Inferior parietal cortex (tissue), 1 donor: ENCODE results near the gene LAD1.

Experiments
- DNase-seq: peaks from one replicate; pipeline ENCODE4 v3.0.0-alpha.2; 2016; ENCODE audit errors: extremely low spot score

Gene LAD1

GRCh38 chr1:201391651-201392511, 7.2 kb downstream of the LAD1 start:
- no peak for DNase-seq

DNA sequence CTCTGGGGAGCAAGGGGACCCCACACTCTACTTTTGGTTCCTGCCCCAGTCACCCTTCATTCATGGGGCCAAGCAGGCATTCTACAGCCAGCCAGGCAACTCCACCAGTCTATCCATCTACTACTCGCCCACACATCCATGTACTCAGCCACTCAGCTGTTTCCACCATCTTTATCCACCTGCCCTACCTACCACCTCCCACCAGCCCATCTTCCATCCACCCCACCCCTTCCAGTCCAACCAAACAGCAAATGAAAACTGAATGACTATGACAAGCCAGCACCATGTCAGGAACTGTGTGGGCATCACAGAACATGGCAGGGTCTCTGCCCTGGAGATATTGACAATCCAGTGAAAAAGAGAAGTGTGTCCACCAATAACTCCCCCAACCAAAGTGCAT, 7.9 kb downstream of the LAD1 start:
- no peak for DNase-seq

DNA sequence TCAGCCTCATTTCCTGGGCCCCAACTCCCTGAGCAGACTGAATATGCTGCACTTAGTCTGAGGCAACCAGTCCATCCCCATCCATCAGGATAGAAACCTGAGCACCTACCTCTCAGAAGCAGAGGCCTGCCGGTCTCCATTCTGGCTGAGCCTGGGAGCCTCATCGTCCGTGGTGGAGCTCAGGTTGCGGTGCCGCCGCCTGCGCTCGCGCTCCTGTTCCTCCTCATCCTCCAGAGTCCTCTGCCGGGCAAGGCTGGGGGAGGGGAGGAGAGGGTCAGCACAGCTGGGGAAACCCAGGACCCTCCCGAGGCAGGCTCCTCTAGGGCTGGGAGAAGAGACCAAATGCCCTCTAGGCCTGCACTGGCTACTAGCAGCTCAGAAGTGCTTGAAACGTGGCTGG, 10.1 kb downstream of the LAD1 start:
- no peak for DNase-seq

GRCh38 chr1:201386208-201386607, 12.9 kb downstream of the LAD1 start:
- no peak for DNase-seq

- DNase-seq: no peak
These were observed 13.7 kb downstream of the LAD1 start for GRCh38 chr1:201385299-201385891.

GRCh38 chr1:201384406-201384782, 14.7 kb downstream of the LAD1 start:
- DNase-seq: no peak

GRCh38 chr1:201383647-201384405, 15.3 kb downstream of the LAD1 start:
- no peak for DNase-seq

GRCh38 chr1:201381130-201381529, 18.0 kb downstream of the LAD1 start:
- no peak for DNase-seq

GRCh38 chr1:201379733-201380242, 19.3 kb downstream of the LAD1 start:
- no peak for DNase-seq

DNA sequence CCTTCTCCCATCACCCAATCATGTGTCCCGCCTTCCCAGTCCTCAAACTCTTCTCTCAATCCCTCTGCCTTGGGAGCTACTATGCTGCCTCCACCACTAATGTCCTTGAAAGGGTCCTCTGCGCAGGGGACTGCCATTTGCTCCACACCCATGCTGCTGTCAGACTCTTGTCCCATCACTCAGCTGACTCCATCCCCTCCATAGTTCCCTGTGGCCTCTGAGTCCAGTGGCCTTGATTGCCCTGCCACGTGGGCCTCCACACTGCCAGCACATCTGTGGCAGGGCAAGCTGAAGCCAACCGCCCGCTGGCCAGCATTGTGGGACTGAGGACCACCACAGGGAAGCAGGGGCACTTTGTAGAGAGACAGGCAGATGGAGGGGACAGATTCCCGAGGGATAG, 20.3 kb downstream of the LAD1 start:
- no peak for DNase-seq

DNA sequence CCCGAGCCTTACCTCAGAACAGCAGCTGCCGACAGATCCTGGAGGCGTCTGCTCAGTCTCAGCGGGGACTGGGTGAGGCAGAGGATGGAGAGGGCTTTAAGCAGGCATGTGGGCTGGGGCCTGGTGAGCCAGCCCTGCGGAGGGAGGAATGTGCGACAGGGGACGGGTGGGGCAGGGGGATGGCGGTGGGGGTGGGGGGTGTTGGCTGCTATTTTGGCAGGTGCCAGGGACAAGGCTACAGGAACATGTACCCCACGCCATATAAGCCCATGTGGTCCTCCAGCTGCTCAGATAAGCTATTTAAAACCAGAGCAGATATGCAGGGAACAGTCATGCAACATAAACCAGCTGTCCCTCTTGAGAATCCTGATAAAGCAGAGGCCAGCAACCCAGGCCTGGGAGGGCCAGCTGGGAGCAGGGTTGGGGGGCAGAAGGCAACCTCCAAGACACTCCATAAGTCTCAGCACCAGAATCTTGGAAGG, 21.5 kb downstream of the LAD1 start, which contains the start of gene TNNT2:
TNNT2 (minus strand) TSS at position 70 of the 482 bp plus-strand sequence. CDS start 4,426 bp downstream, outside the sequence.
- no peak for DNase-seq

- no peak for DNase-seq
These were observed 22.4 kb downstream of the LAD1 start for GRCh38 chr1:201376464-201377374.

DNA sequence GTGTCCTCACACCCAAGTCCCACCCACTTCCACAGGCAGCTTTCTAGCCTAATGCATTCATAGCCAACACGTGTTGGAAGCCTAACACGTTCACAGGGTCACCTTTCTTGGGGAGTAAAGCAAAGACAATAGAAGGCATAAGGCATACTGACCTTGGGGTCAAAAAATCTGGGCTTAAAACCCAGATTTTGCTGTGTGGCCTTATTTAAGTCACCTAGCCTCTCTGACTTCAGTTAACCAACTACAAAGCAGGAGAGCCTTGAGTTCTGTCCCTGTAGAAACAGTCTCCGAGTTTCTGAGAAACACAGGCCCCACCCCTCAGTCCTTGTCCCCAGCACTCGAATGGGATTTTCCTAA, 23.0 kb downstream of the LAD1 start:
- DNase-seq: no peak

GRCh38 chr1:201375169-201375568, 24.0 kb downstream of the LAD1 start:
- no peak for DNase-seq

DNA sequence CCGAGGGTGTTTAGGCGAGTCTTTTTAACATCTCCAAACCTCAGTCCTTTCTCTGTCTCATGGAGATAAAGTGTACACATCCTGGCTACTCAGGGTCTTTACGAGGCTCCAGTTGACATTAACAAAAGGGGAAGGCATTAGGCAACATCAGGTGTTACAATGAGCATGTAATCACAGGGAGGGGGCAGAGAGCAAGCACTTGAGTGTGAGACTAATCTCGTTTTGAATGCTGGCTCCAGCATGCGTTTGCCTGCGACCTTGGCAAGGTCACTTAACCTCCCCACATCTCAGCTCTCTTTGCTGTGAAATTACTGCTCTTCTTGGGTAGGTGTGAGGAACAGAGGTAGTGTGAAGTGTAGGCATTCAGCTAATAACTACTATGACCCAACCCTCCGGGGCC, 24.8 kb downstream of the LAD1 start:
- no peak for DNase-seq

- DNase-seq: no peak
These were observed 27.3 kb downstream of the LAD1 start for GRCh38 chr1:201371792-201372191.

DNA sequence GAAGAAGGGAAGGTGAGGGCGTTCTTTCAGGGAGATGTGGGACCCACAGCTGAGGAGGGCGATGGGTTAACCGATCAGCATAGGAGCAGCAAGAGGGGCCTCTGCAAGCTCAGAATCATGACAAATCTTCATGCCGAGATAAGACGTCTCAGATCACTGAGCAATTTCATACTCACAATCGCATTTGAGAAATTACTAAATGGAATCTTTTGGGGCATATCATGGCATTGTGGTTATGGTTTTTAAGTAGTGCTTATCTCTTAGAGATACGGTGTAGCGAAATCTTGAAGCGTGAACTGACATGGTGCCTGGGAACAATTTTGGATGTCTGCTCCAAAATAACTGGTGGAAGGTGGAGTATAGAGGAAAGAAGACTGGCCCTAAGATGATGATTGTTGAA, 27.8 kb downstream of the LAD1 start:
- no peak for DNase-seq

GRCh38 chr1:201370500-201370899, 28.6 kb downstream of the LAD1 start:
- DNase-seq: peak; percentile 22

DNA sequence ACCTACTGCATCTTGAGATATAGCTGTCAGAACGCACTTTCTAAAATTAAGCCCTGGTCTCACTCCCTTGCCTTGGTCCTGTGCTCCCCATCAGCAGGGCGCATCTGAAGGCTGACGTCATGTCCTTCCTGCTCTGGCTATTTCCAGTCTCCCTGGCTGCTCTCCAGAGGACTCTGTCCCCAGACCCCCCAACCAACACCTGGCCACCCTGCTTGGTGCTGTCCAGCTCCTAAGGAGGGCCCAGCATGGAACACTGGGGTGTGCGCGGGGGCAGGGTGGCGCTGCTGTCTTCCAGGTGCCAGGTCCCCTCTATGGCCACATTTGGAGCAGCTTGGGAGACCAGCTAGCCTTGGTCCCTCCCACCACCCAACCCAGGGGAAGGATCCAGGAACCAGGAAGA, 29.9 kb downstream of the LAD1 start:
- no peak for DNase-seq

DNA sequence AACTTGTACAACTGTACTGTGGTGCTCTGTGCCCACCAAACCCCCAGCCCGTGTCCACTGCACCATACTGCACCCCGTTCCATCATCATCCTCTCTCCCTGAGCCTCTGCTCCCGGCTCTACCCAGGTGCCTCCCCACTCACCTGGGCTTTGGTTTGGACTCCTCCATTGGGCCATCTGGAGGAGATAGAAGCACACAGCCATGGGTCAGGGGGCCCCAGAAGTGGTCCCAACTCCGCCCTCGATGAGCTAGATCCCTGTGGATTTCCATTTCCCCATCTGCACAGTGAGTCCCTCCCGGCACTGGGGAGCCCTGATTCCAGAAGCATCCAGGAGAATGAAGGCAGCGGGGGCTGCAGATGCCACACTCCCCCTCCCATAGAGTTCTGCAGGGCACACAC, 32.4 kb downstream of the LAD1 start:
- no peak for DNase-seq

DNA sequence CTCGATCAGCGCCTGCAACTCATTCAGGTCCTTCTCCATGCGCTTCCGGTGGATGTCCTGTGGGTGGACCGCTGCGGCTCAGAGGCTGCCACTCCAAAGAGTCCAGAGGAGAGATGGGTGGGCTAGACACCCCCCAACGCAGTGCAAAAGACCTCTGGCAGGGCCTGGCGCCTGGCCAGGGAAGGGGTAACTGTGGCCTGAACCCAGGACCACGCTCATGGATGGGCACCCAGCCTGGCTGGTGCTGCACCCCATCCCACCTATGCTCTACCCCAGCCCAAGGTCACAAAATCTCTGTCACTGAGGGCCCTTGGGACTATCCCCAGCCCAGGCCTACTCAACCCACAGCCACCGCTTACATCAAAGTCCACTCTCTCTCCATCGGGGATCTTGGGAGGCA, 33.9 kb downstream of the LAD1 start:
- DNase-seq: no peak

- DNase-seq: no peak
These were observed 34.4 kb downstream of the LAD1 start for GRCh38 chr1:201364808-201365105.
